ENCODE measurements around the gene OR2B2. TPM values are rescaled to one million over a fixed set of nuclear protein-coding genes. Genes with fewer than 3 reads are reported as not detected.

OR2B2 gene
- polyA plus RNA-seq, 1 donor from 2014 or later: not detected

GRCh38 chr6:27883136-27883535, 29.1 kb downstream of the OR2B2 start:
- Histone ChIP-seq H3K36me3 (ENCODE audit: insufficient read depth, low read length) (no peaks in the 10 kb centered on the region), H3K4me3 (ENCODE audit: low read length) (no peak overlapping the region), H3K27me3 (ENCODE audit: insufficient read depth, low read depth, low read length) (no peaks in the 10 kb centered on the region), H3K9me3 (ENCODE audit: low read length) (no peaks in the 10 kb centered on the region), H3F3A (ENCODE audit: insufficient read depth, low read length, poor library complexity, severe bottlenecking) (peaks cover under 1% of the 10 kb centered on the region), H2AFZ (ENCODE audit: low read depth, low read length) (no peak overlapping the region), H3K79me2 (replicated peaks; ENCODE audit: insufficient read depth, low read length) (no peaks in the 10 kb centered on the region), H3K27ac (ENCODE audit: low read length) (no peak overlapping the region), H4K20me1 (ENCODE audit: insufficient read depth) (no peaks in the 10 kb centered on the region), H3K9ac (ENCODE audit: low read length) (no peak overlapping the region), H3K9me2 (ENCODE audit: insufficient read depth, low read length) (no peaks in the 10 kb centered on the region), H3K4me2 (ENCODE audit: low read length) (no peak overlapping the region)
- no peak for TF ChIP-seq TAF1 (IDR thresholded peaks at IDR 0.05; ENCODE audit: low read depth)
- TF ChIP-seq POLR2AphosphoS5 (IDR thresholded peaks at IDR 0.05): no peak
- no peak for TF ChIP-seq EP300 (conservative IDR thresholded peaks at IDR 0.05; ENCODE audit: poor library complexity, severe bottlenecking)
- TF ChIP-seq CTCF (IDR thresholded peaks at IDR 0.05; ENCODE audit: poor library complexity, severe bottlenecking): no peak
- TF ChIP-seq REST (IDR thresholded peaks at IDR 0.05; ENCODE audit: borderline replicate concordance): no peak
- TF ChIP-seq RAD21 (conservative IDR thresholded peaks at IDR 0.05): no peak
- TF ChIP-seq MXI1 (conservative IDR thresholded peaks at IDR 0.05; ENCODE audit: poor library complexity, severe bottlenecking): no peak
- TF ChIP-seq SMC3 (conservative IDR thresholded peaks at IDR 0.05; ENCODE audit: poor library complexity): no peak
- no peak for TF ChIP-seq EZH2 (IDR thresholded peaks at IDR 0.05; ENCODE audit: borderline replicate concordance, insufficient read depth, low read length, poor library complexity, severe bottlenecking)

- TF ChIP-seq REST (IDR thresholded peaks at IDR 0.05; ENCODE audit: borderline replicate concordance) (no peak), EP300 (conservative IDR thresholded peaks at IDR 0.05; ENCODE audit: poor library complexity, severe bottlenecking) (no peak), POLR2AphosphoS5 (IDR thresholded peaks at IDR 0.05) (no peak), MXI1 (conservative IDR thresholded peaks at IDR 0.05; ENCODE audit: poor library complexity, severe bottlenecking) (no peak), TAF1 (IDR thresholded peaks at IDR 0.05; ENCODE audit: low read depth) (no peak), CTCF (IDR thresholded peaks at IDR 0.05; ENCODE audit: poor library complexity, severe bottlenecking) (no peak), SMC3 (conservative IDR thresholded peaks at IDR 0.05; ENCODE audit: poor library complexity) (no peak), RAD21 (conservative IDR thresholded peaks at IDR 0.05) (no peak), EZH2 (IDR thresholded peaks at IDR 0.05; ENCODE audit: borderline replicate concordance, insufficient read depth, low read length, poor library complexity, severe bottlenecking) (no peak)
- Histone ChIP-seq H3K27ac (ENCODE audit: low read length) (no peak overlapping the region), H3K79me2 (replicated peaks; ENCODE audit: insufficient read depth, low read length) (no peaks in the 10 kb centered on the region)
Observed at GRCh38 chr6:27882624-27883023, 29.6 kb downstream of the OR2B2 start.

More at GRCh38 chr6:27882624-27883023, 29.6 kb downstream of the OR2B2 start:
- Histone ChIP-seq H3K4me2 (ENCODE audit: low read length) (no peak overlapping the region), H3F3A (ENCODE audit: insufficient read depth, low read length, poor library complexity, severe bottlenecking) (no peaks in the 10 kb centered on the region), H3K9me2 (ENCODE audit: insufficient read depth, low read length) (no peaks in the 10 kb centered on the region), H2AFZ (ENCODE audit: low read depth, low read length) (no peak overlapping the region), H3K27me3 (ENCODE audit: insufficient read depth, low read depth, low read length) (no peaks in the 10 kb centered on the region), H3K9ac (ENCODE audit: low read length) (no peak overlapping the region), H3K36me3 (ENCODE audit: insufficient read depth, low read length) (no peaks in the 10 kb centered on the region), H4K20me1 (ENCODE audit: insufficient read depth) (no peaks in the 10 kb centered on the region), H3K9me3 (ENCODE audit: low read length) (no peaks in the 10 kb centered on the region), H3K4me3 (ENCODE audit: low read length) (no peak overlapping the region)

All from neural cell (in vitro differentiated cells).